GM12878 (cell line): Measurements from ENCODE around the gene RUBCNL. TPM values are rescaled to one million over a fixed set of nuclear protein-coding genes. Genes with fewer than 3 reads are reported as not detected.

Experiments used
- ATAC-seq: fragments of 200-7000 bp; cut with Tn5 transposase; 3 replicates; pipeline ENCODE4 v1.9.1; 2020; ENCODE audit warnings: mild to moderate bottlenecking, moderate library complexity
- BruUV-seq: library from RNA; stranded (reverse); fragments of 400-500 nt; replicated peaks from 2 replicates; lab custom pipeline; 2021; lab: Mats Ljungman, UMichigan
- CTCF ChIA-PET: fragments of 300-600 bp; sonication (Branson Sonifier 250); formaldehyde crosslinking; extraction: SDS; loops from one replicate; lab custom pipeline; 2021; ENCODE audit warnings: inconsistent platforms; lab: Yijun Ruan, JAX
- POLR2A ChIA-PET: fragments of 350-600 bp; formaldehyde crosslinking; extraction: SDS; loops from one replicate; lab custom pipeline; 2021; ENCODE audit warnings: inconsistent platforms; lab: Charles Lee
- RAD21 ChIA-PET: fragments of 300-600 bp; sonication (Branson Sonifier 250); formaldehyde crosslinking; loops from one replicate; lab custom pipeline; 2023; ENCODE audit warnings: antibody characterized with exemption; ENCODE audit not compliant: unreplicated experiment; lab: Charles Lee
- SMC1A ChIA-PET: fragments of 300-600 bp; sonication (Branson Sonifier 250); formaldehyde crosslinking; loops from one replicate; lab custom pipeline; 2023; ENCODE audit not compliant: unreplicated experiment, uncharacterized antibody; lab: Charles Lee
- DNase-seq: peaks from one replicate; pipeline ENCODE4 v3.0.0-alpha.2; 2011; ENCODE audit warnings: low read depth, low spot score
- FAIRE-seq: peaks from 3 replicates; lab custom pipeline; 2011; peaks lifted over from hg19 to GRCh38; lab: Jason Lieb, UNC
- H2AFZ ChIP-seq: 2 replicates; pipeline ENCODE4 v1.6.0; 2011; ENCODE audit warnings: low read depth, low read length, control low read depth; ENCODE audit not compliant: control insufficient read depth
- H3K27ac ChIP-seq: 2 replicates; pipeline ENCODE4 v1.5.1; 2011; ENCODE audit warnings: control low read depth; ENCODE audit not compliant: control insufficient read depth, insufficient read depth
- H3K27me3 ChIP-seq, 2 experiments: replicated peaks in 1 of 2; 2 replicates each; pipeline versions ENCODE4 v1.6.0 to v1.6.1; 2011; ENCODE audit warnings: low read length in 1 of 2; ENCODE audit not compliant: control insufficient read depth in 2 of 2, insufficient read depth in 2 of 2
- H3K36me3 ChIP-seq, 2 experiments: 2 replicates each; pipeline ENCODE4 v1.5.1; 2011; ENCODE audit warnings: low read length in 1 of 2; ENCODE audit not compliant: control insufficient read depth in 2 of 2, insufficient read depth in 2 of 2
- H3K4me1 ChIP-seq: 2 replicates; pipeline ENCODE4 v1.6.1; 2011; ENCODE audit warnings: mild to moderate bottlenecking, low read length, moderate library complexity, mixed read lengths; ENCODE audit not compliant: control insufficient read depth, insufficient read depth
- H3K4me2 ChIP-seq: 2 replicates; pipeline ENCODE4 v1.6.0; 2011; ENCODE audit warnings: control low read depth; ENCODE audit not compliant: control insufficient read depth, insufficient read depth
- H3K4me3 ChIP-seq: fragments of 200-600 bp; sonication (generic); 2 replicates; pipeline ENCODE4 v1.5.1; 2016
- H3K79me2 ChIP-seq: 2 replicates; pipeline ENCODE4 v1.6.0; 2011; ENCODE audit warnings: low read length; ENCODE audit not compliant: control insufficient read depth, insufficient read depth
- H3K9ac ChIP-seq: 2 replicates; pipeline ENCODE4 v1.8.0; 2011; ENCODE audit warnings: low read length, control low read depth, mixed read lengths; ENCODE audit not compliant: control insufficient read depth, insufficient read depth
- H3K9me3 ChIP-seq: replicated peaks from 3 replicates; pipeline ENCODE4 v1.5.1; 2011; ENCODE audit warnings: mild to moderate bottlenecking, low read length; ENCODE audit not compliant: control insufficient read depth, insufficient read depth
- H4K20me1 ChIP-seq: 2 replicates; pipeline ENCODE4 v1.6.0; 2011; ENCODE audit not compliant: control insufficient read depth, insufficient read depth
- ATF7 ChIP-seq: fragments of 450-650 bp; IDR thresholded peaks from 2 replicates; pipeline ENCODE4 v1.6.1; 2016; ENCODE audit warnings: low read depth, mild to moderate bottlenecking
- FOXK2 ChIP-seq: fragments of 450-650 bp; IDR thresholded peaks from 2 replicates; pipeline ENCODE4 v1.6.1; 2017; ENCODE audit warnings: mild to moderate bottlenecking, moderate library complexity
- HDAC2 ChIP-seq: fragments of 200-600 bp; sonication (generic); IDR thresholded peaks from 2 replicates; pipeline ENCODE4 v1.6.1; 2017
- IKZF1 ChIP-seq: fragments of 450-650 bp; conservative IDR thresholded peaks from 2 replicates; pipeline ENCODE4 v1.6.1; 2017; ENCODE audit warnings: antibody characterized with exemption, mild to moderate bottlenecking
- MEF2B ChIP-seq: fragments of 450-650 bp; IDR thresholded peaks from 2 replicates; pipeline ENCODE4 v1.6.1; 2018; ENCODE audit warnings: mild to moderate bottlenecking, moderate library complexity; ENCODE audit not compliant: partially characterized antibody, poor library complexity, severe bottlenecking
- MLLT1 ChIP-seq: fragments of 450-650 bp; IDR thresholded peaks from 2 replicates; pipeline ENCODE4 v1.6.1; 2016; ENCODE audit warnings: mild to moderate bottlenecking
- PKNOX1 ChIP-seq: fragments of 450-650 bp; IDR thresholded peaks from 2 replicates; pipeline ENCODE4 v1.6.1; 2016; ENCODE audit warnings: mild to moderate bottlenecking
- RAD21 ChIP-seq: IDR thresholded peaks from 2 replicates; pipeline ENCODE4 v1.6.1; 2011; ENCODE audit warnings: mild to moderate bottlenecking, low read depth, low read length, moderate library complexity; ENCODE audit not compliant: insufficient read depth
- RBBP5 ChIP-seq: fragments of 200-600 bp; sonication (generic); conservative IDR thresholded peaks from 2 replicates; pipeline ENCODE4 v1.6.1; 2016
- REST ChIP-seq: IDR thresholded peaks from 2 replicates; pipeline ENCODE4 v1.6.1; 2012; ENCODE audit warnings: mild to moderate bottlenecking, low read depth, low read length
- SMC3 ChIP-seq: IDR thresholded peaks from 2 replicates; pipeline ENCODE4 v1.6.1; 2011; ENCODE audit warnings: low read length, improper control_type of control experiment, borderline replicate concordance
- SREBF2 ChIP-seq: IDR thresholded peaks from 2 replicates; pipeline ENCODE4 v1.6.1; 2012; ENCODE audit warnings: mild to moderate bottlenecking, low read length
- TCF3 ChIP-seq: IDR thresholded peaks from 2 replicates; pipeline ENCODE4 v1.6.1; 2012; ENCODE audit warnings: low read depth, mild to moderate bottlenecking, low read length, borderline replicate concordance; ENCODE audit not compliant: insufficient read depth
- YY1 ChIP-seq: IDR thresholded peaks from 2 replicates; pipeline ENCODE4 v1.6.1; 2011; ENCODE audit warnings: low read depth, mild to moderate bottlenecking, low read length
- ZNF207 ChIP-seq: fragments of 450-650 bp; IDR thresholded peaks from 2 replicates; pipeline ENCODE4 v1.6.1; 2014; ENCODE audit warnings: antibody characterized with exemption, mild to moderate bottlenecking, borderline replicate concordance
- ZNF24 ChIP-seq: fragments of 450-650 bp; IDR thresholded peaks from 2 replicates; pipeline ENCODE4 v1.6.1; 2017; ENCODE audit warnings: antibody characterized with exemption, mild to moderate bottlenecking
- WGBS: methylation state at CpG from one replicate; pipeline ENCODE4 v1.1.6; 2016; ENCODE audit warnings: low lambda C conversion rate; ENCODE audit not compliant: insufficient replicate concordance, insufficient coverage; ENCODE audit errors: missing lambda C conversion rate; 5-methylcytosine and 5-hydroxymethylcytosine counted together
- in situ Hi-C: fragments of 300-500 bp; cut with MboI; formaldehyde crosslinking; loops from 9 replicates; pipeline ENCODE4 v1.14.3; 2018; ENCODE audit warnings: mixed read lengths
- intact Hi-C: fragments of 100-400 bp; cut with micrococcal nuclease; formaldehyde crosslinking; loops from one replicate; pipeline ENCODE4 v1.14.2; 2022; ENCODE audit not compliant: unreplicated experiment
- polyA plus RNA-seq, 11 experiments: library from polyadenylated mRNA; depleted of rRNA in 4 of 11; unstranded in 6 of 11; stranded (reverse) in 5 of 11; fragments of >200 nt; fragmentation: Nextera tagmentation in 4 of 11; fragmentation: Illumina TruSeq in 1 of 11; extraction: Ambion mirVana in 4 of 11; extraction: Trizol in 1 of 11; gene quantifications; 1 replicate in 1 of 11; 2 replicates in 10 of 11; pipeline versions ENCODE4 v1.2.1 to v1.2.3, GENCODE V29; 2011 to 2016; ENCODE audit warnings: inconsistent platforms in 2 of 11, missing spikeins in 2 of 11, low read depth in 1 of 11
- total RNA-seq, 4 experiments: library from RNA; depleted of rRNA in 3 of 4; stranded (reverse); fragments of >200 nt in 3 of 4; fragmentation: Illumina TruSeq in 1 of 4; extraction: Trizol in 1 of 4; gene quantifications; 2 replicates each; pipeline versions ENCODE4 v1.2.1 to v1.2.3, GENCODE V29; 2013 to 2021

RUBCNL gene
- total and polyA plus RNA-seq, 10 of the 15 experiments (the other 5 are each of a cell fraction or from before 2014, with no cell fraction given) = 0.71 to 51.9 (median 38.2) TPM

- TF ChIP-seq MLLT1 = no peak
- no peak for TF ChIP-seq RBBP5
- TF ChIP-seq ATF7 = no peak
- TF ChIP-seq TCF3 = no peak
- no peak for TF ChIP-seq ZNF207
- no peak for TF ChIP-seq IKZF1
These were observed 62.1 kb downstream of the RUBCNL start (continued) for GRCh38 chr13:46324976-46325375.

GRCh38 chr13:46321494-46322225 lies 65.4 kb downstream of the RUBCNL start:
- Histone ChIP-seq H3K79me2 (no peaks in the 10 kb centered on the region), H3K27me3 (no peaks in the 10 kb centered on the region), H3K9me3 (no peaks in the 10 kb centered on the region), H3K36me3 (no peaks in the 10 kb centered on the region), H3K9ac (no peak overlapping the region), H3K4me2 (no peak overlapping the region), H2AFZ (no peak overlapping the region), H3K27ac (no peak overlapping the region), H4K20me1 (no peaks in the 10 kb centered on the region), H3K4me3 (no peak overlapping the region), H3K4me1 (no peaks in the 10 kb centered on the region)
- FAIRE-seq (no peak), ATAC-seq (peak; percentile 95), DNase-seq (peak; percentile 24)
- no TSS peak for BruUV-seq
- POLR2A ChIA-PET = interaction anchor here (1.0 kb wide), 1 partner anchor 65 kb away, joined by 3 read pairs; the partner anchor contains the start of gene RUBCNL
- RAD21 ChIA-PET = interaction anchor here (1.0 to 1.3 kb wide), 4 partner anchors 26 to 514 kb away, joined by 4 to 8 read pairs (median 5); partner anchors contain the start of gene RUBCNL
- 38% methylated on average over 17 of the region's 17 CpGs for WGBS
- SMC1A ChIA-PET = interaction anchor here (0.7 to 2.0 kb wide), 16 partner anchors 17 to 813 kb away, joined by 3 to 4 read pairs (median 3); partner anchors contain the start of gene LCP1
- in situ Hi-C loops = no loop called here
- intact Hi-C loops = loop anchor here (5.0 to 10.0 kb wide), 3 partner anchors 133 to 809 kb away; no protein-coding TSS in a partner anchor
- CTCF ChIA-PET = interaction anchor here (0.5 to 1.5 kb wide), 30 partner anchors 8 to 698 kb away, joined by 3 to 12 read pairs (median 4); no protein-coding TSS in a partner anchor
- no peak for TF ChIP-seq MEF2B
- TF ChIP-seq HDAC2 = no peak
- TF ChIP-seq YY1 = 0 out of 2 replicates have a peak, but pooled peaks have one; percentile 51
- peak; percentile 96 for TF ChIP-seq RAD21
- TF ChIP-seq PKNOX1 = no peak
- no peak for TF ChIP-seq REST
- TF ChIP-seq SREBF2 = no peak
- TF ChIP-seq SMC3 = peak; percentile 87
- TF ChIP-seq FOXK2 = no peak
- no peak for TF ChIP-seq ZNF24
